HepG2 (cell line): ENCODE results near the gene DELE1. TPM values are rescaled to one million over a fixed set of nuclear protein-coding genes. Genes with fewer than 3 reads are reported as not detected.

Experiments
- AKAP8 ChIP-seq: sonication (generic); formaldehyde crosslinking; IDR thresholded peaks from 2 replicates; pipeline ENCODE4 v1.5.1; 2020; ENCODE audit warnings: mild to moderate bottlenecking, missing genetic modification reagents
- CENPT ChIP-seq: sonication (generic); formaldehyde crosslinking; IDR thresholded peaks from 2 replicates; pipeline ENCODE4 v1.8.0; 2022; ENCODE audit warnings: low read depth, mild to moderate bottlenecking, moderate library complexity, missing genetic modification reagents
- FOXA3 ChIP-seq: IDR thresholded peaks from 2 replicates; pipeline ENCODE4 v1.6.1; 2016; ENCODE audit warnings: missing genetic modification reagents, missing compliant biosample characterization
- GATAD1 ChIP-seq: IDR thresholded peaks from 2 replicates; pipeline ENCODE4 v1.6.1; 2016; ENCODE audit warnings: missing genetic modification reagents, missing compliant biosample characterization
- GFI1 ChIP-seq: sonication (generic); formaldehyde crosslinking; IDR thresholded peaks from 2 replicates; pipeline ENCODE4 v1.5.0; 2020; ENCODE audit warnings: missing genetic modification reagents, mild to moderate bottlenecking, borderline replicate concordance
- MED1 ChIP-seq: sonication (generic); formaldehyde crosslinking; IDR thresholded peaks from 2 replicates; pipeline ENCODE4 v1.4.0; 2020; ENCODE audit warnings: missing genetic modification reagents
- MXD3 ChIP-seq: IDR thresholded peaks from 2 replicates; pipeline ENCODE4 v1.6.1; 2016; ENCODE audit warnings: mild to moderate bottlenecking, missing biosample characterization, missing genetic modification reagents
- REPIN1 ChIP-seq: sonication (generic); formaldehyde crosslinking; IDR thresholded peaks from 2 replicates; pipeline ENCODE4 v1.8.0; 2022; ENCODE audit warnings: missing genetic modification reagents, low read depth, mild to moderate bottlenecking, borderline replicate concordance
- SETDB1 ChIP-seq: sonication (generic); formaldehyde crosslinking; IDR thresholded peaks from 2 replicates; pipeline ENCODE4 v1.5.1; 2020; ENCODE audit warnings: missing genetic modification reagents, mild to moderate bottlenecking, borderline replicate concordance
- TRIM22 ChIP-seq: fragments of 450-650 bp; IDR thresholded peaks from 2 replicates; pipeline ENCODE4 v1.6.1; 2017
- ZBTB25 ChIP-seq: IDR thresholded peaks from 2 replicates; pipeline ENCODE4 v1.6.1; 2018; ENCODE audit warnings: missing genetic modification reagents
- ZBTB49 ChIP-seq: sonication (generic); formaldehyde crosslinking; IDR thresholded peaks from 2 replicates; pipeline ENCODE4 v1.4.0; 2020; ENCODE audit warnings: missing genetic modification reagents, borderline replicate concordance
- ZNF121 ChIP-seq: sonication (generic); formaldehyde crosslinking; IDR thresholded peaks from 2 replicates; pipeline ENCODE4 v1.5.0; 2020; ENCODE audit warnings: mild to moderate bottlenecking, missing genetic modification reagents
- ZNF280D ChIP-seq: sonication (generic); formaldehyde crosslinking; IDR thresholded peaks from 2 replicates; pipeline ENCODE4 v1.5.1; 2020; ENCODE audit warnings: mild to moderate bottlenecking, missing genetic modification reagents
- ZNF512 ChIP-seq: sonication (generic); formaldehyde crosslinking; IDR thresholded peaks from 2 replicates; pipeline ENCODE4 v1.4.0; 2020; ENCODE audit warnings: mild to moderate bottlenecking, missing genetic modification reagents
- ZNF513 ChIP-seq: sonication (generic); formaldehyde crosslinking; conservative IDR thresholded peaks from 2 replicates; pipeline ENCODE4 v1.5.0; 2020; ENCODE audit warnings: missing genetic modification reagents
- polyA plus RNA-seq, 8 experiments: library from polyadenylated mRNA; depleted of rRNA in 3 of 8; stranded (reverse) in 7 of 8; unstranded in 1 of 8; fragments of >200 nt; fragmentation: Illumina TruSeq in 4 of 8; extraction: Trizol in 4 of 8; gene quantifications; 2 replicates each; pipeline versions ENCODE4 v1.2.1 to v1.2.3, GENCODE V29; 2011 to 2016; ENCODE audit warnings: low read depth in 4 of 8, missing spikeins in 1 of 8, mixed read lengths in 1 of 8; ENCODE audit not compliant: insufficient read depth in 1 of 8
- total RNA-seq, 5 experiments: library from RNA; depleted of rRNA; stranded (reverse); fragments of >200 nt; fragmentation: Illumina TruSeq; extraction: Trizol; gene quantifications; 2 replicates each; pipeline ENCODE4 v1.2.3, GENCODE V29; 2016; ENCODE audit warnings: low read depth in 1 of 5

The DELE1 gene
- total and polyA plus RNA-seq, 2 of the 13 experiments (the other 11 are each of a cell fraction or from before 2014, with no cell fraction given): 57.5 to 90.3 TPM

GRCh38 chr5:141923448-141924313 lies at the start of gene DELE1 (continued):
- TF ChIP-seq ZNF512 (no peak), SETDB1 (0 out of 2 replicates have a peak, but pooled peaks have one; percentile 29), ZNF121 (CRISPR knock-in tag) (no peak), ZBTB25 (CRISPR knock-in tag) (no peak; the same call in 1 of the 2 replicates), FOXA3 (CRISPR knock-in tag) (no peak), MXD3 (CRISPR knock-in tag) (peak; percentile 40; the same call in 1 of the 2 replicates), ZBTB49 (CRISPR knock-in tag) (no peak), TRIM22 (no peak), CENPT (CRISPR knock-in tag) (no peak), ZNF513 (CRISPR knock-in tag) (no peak), REPIN1 (CRISPR knock-in tag) (no peak), GATAD1 (peak; percentile 88), ZNF280D (CRISPR knock-in tag) (peak; percentile 80), AKAP8 (no peak), MED1 (peak; percentile 59; the same call in 1 of the 2 replicates), GFI1 (CRISPR knock-in tag) (peak; percentile 58; the same call in 1 of the 2 replicates)
